Activated naive CD4-positive, alpha-beta T cell treated with anti-CD3 and anti-CD28 coated beads, Interleukin-2, amount 50 U/mL, for 24 hours (primary cell): ENCODE measurements around the gene SLC9A7.

Experiments
- H3K27ac Mint-ChIP-seq: one replicate; pipeline ENCODE4 v1.8.0; 2021; ENCODE audit warnings: mild to moderate bottlenecking, mixed read lengths
- H3K27me3 Mint-ChIP-seq: one replicate; pipeline ENCODE4 v1.8.0; 2021; ENCODE audit warnings: mixed read lengths
- H3K36me3 Mint-ChIP-seq: one replicate; pipeline ENCODE4 v1.8.0; 2021; ENCODE audit warnings: mixed read lengths
- H3K4me1 Mint-ChIP-seq: one replicate; pipeline ENCODE4 v1.8.0; 2021; ENCODE audit warnings: mixed read lengths
- H3K4me3 Mint-ChIP-seq: one replicate; pipeline ENCODE4 v1.8.0; 2021; ENCODE audit warnings: mild to moderate bottlenecking, mixed read lengths
- H3K9me3 Mint-ChIP-seq: one replicate; pipeline ENCODE4 v1.8.0; 2021; ENCODE audit warnings: mixed read lengths

The SLC9A7 gene

DNA sequence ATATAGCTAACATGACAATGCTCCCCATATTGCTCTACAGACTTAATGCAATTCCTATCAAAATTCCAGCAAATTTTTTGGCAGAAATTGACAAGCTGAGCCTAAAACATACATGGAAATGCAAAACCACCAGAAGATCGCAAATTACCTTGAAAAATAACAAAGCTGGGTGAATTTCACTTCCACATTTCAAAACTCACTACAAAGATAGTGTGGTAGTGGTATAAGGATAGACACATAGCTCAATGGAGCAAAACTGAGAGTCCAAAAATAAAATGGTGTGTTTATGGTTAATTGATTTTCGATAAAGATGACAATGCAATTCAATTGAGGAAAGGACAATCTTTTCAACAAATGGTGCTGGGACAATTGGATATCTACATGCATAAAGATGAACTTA, 65.8 kb downstream of the SLC9A7 start:
- H3K4me3 Mint-ChIP-seq = no peak overlapping the region
- H3K36me3 Mint-ChIP-seq = no peaks in the 10 kb centered on the region

DNA sequence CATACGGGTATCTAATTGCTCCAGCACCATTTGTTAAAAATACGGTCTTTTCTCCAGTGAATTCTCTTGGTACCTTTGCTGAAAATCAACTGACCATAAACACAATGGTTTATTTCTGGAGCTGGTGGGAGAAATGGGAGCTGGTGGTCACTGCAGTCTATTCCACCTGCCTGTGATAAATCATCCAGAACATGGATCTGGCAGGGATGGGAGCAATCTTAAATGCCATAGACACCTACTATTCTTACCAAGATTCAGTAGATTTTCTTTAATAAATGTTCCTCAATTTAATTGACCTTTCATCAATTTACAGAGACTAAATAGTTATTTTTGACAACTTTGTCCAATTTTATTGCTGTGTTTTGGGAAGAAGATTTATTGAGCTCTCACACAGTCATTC, 68.1 kb downstream of the SLC9A7 start:
- H3K4me1 Mint-ChIP-seq = peaks cover 3% of the 10 kb centered on the region

More for the DNA sequence above, 65.8 kb downstream of the SLC9A7 start:
- H3K27ac Mint-ChIP-seq = no peak overlapping the region
- H3K4me1 Mint-ChIP-seq = no peaks in the 10 kb centered on the region
- no peaks in the 10 kb centered on the region for H3K9me3 Mint-ChIP-seq
- no peaks in the 10 kb centered on the region for H3K27me3 Mint-ChIP-seq

DNA sequence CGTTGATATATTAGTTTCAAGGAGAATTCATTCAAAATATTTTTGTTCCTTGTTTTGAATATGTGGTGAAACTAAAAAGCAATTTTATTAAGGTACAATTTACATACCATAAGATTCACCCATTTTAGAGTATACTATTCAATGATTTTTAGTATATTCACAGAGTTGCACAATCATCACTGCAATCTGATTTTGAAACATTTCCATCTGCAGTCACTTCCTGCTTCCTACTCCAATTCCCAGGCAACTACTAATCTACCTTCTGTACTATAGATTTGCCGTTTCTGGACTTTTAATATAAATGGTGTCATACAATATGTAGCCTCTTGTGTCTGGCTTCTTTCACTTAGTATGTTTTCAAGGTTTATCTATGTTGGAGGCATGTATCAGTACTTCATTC, 71.3 kb downstream of the SLC9A7 start:
- H3K4me3 Mint-ChIP-seq = no peak overlapping the region
- no peak overlapping the region for H3K27ac Mint-ChIP-seq
- no peaks in the 10 kb centered on the region for H3K36me3 Mint-ChIP-seq
- peaks cover 4% of the 10 kb centered on the region for H3K4me1 Mint-ChIP-seq
- no peaks in the 10 kb centered on the region for H3K9me3 Mint-ChIP-seq
- H3K27me3 Mint-ChIP-seq = no peaks in the 10 kb centered on the region

More for the DNA sequence above, 68.1 kb downstream of the SLC9A7 start:
- H3K9me3 Mint-ChIP-seq = no peaks in the 10 kb centered on the region
- no peaks in the 10 kb centered on the region for H3K27me3 Mint-ChIP-seq
- H3K36me3 Mint-ChIP-seq = no peaks in the 10 kb centered on the region
- H3K27ac Mint-ChIP-seq = no peak overlapping the region
- no peak overlapping the region for H3K4me3 Mint-ChIP-seq

DNA sequence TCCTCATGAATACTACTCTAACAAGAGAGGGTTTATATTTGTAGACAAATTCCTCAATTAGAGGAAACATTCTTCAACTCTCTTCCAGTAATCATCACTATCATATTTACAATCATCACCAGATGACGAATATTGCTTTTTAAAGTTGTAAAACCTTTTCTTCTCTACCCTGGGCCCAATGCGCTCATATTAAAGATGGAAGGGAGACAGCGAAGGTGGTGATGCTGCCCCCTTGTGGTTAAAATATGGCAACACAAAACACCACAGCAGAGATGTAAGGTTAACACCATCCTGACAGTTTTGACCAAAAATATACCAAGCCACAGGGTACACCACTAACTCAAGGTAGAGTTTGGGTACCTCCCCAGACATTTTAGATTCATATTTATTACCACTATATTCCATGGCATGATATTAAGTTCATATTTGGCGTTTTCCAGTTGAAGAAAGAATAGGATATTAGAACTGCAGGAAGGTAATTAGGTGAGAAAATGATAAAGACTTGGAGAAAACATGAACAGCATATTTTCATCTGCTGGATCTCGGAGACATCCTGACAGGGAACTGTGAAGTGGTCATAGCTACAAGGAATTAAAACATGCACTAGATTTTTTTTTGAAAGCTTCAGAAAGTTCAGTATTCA, 72.8 kb downstream of the SLC9A7 start:
- H3K4me3 Mint-ChIP-seq = no peak overlapping the region
- peaks cover 4% of the 10 kb centered on the region for H3K4me1 Mint-ChIP-seq
- no peak overlapping the region for H3K27ac Mint-ChIP-seq
- H3K36me3 Mint-ChIP-seq = peaks cover 2% of the 10 kb centered on the region
- H3K27me3 Mint-ChIP-seq = no peaks in the 10 kb centered on the region
- H3K9me3 Mint-ChIP-seq = no peaks in the 10 kb centered on the region

DNA sequence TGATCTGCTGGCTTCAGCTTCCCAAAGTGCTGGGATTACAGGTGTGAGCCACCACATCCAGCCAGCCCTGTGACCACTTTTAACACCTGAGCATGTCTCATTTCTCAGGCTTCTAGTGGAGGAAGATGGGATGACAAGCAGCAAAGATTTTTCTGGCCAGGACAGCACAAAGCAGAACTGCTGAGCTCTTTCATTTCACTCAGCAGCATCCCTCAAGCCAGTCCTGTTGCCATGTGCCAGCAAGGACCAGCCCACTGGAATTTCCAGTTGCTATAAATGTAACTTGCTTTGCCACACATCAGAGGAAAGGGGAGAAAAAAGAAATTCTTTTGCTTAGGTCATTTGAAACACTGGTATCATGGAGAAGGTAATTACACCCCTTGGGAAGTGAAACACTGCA, 75.9 kb downstream of the SLC9A7 start:
- peaks cover 3% of the 10 kb centered on the region for H3K36me3 Mint-ChIP-seq
- no peaks in the 10 kb centered on the region for H3K27me3 Mint-ChIP-seq
- H3K4me3 Mint-ChIP-seq = no peak overlapping the region
- H3K9me3 Mint-ChIP-seq = no peaks in the 10 kb centered on the region
- H3K27ac Mint-ChIP-seq = no peak overlapping the region
- H3K4me1 Mint-ChIP-seq = peaks cover 4% of the 10 kb centered on the region

DNA sequence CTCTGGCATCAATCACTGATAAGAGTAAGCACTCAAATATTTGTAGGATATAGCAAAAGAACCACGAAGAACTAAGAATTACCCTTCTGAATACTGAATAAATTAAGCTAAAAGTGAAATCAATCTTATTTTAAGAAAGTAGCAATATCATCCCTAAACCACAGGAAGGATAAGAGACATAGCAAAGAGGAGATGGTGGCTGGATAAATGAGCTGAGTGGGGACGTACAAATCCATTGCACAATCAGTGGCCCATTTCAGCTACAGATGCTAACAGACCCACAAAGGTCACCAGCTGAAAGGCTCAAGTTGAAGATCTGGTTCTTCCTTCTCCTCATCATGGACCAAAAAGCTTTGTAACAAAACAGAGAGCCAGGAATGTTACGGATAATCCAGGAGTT, 77.1 kb downstream of the SLC9A7 start:
- Mint-ChIP-seq H3K27me3 (no peaks in the 10 kb centered on the region), H3K4me1 (peaks cover 4% of the 10 kb centered on the region), H3K4me3 (no peak overlapping the region), H3K27ac (no peak overlapping the region), H3K9me3 (no peaks in the 10 kb centered on the region), H3K36me3 (peaks cover 3% of the 10 kb centered on the region)

DNA sequence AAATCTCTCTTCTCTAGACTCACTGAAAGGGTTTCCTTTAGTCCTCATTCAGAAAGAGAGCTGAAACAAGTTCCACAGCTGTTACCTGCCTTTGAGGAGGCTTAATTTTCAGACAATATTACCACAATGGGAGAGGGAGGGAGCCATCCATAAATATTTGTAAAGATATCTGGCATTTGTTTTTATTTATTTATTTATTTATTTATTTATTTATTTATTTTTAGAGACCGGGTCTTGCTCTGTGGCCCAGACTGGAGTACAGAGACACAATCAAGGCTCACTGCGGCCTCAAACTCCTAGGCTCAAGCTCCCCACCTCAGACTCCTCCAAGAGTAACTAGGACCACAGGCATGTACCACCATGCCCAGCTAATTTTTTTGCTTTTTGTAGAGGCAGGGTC, 80.7 kb downstream of the SLC9A7 start:
- no peak overlapping the region for H3K27ac Mint-ChIP-seq
- H3K36me3 Mint-ChIP-seq = peaks cover 3% of the 10 kb centered on the region
- H3K4me3 Mint-ChIP-seq = no peak overlapping the region
- H3K4me1 Mint-ChIP-seq = no peaks in the 10 kb centered on the region
- no peaks in the 10 kb centered on the region for H3K27me3 Mint-ChIP-seq
- H3K9me3 Mint-ChIP-seq = no peaks in the 10 kb centered on the region

DNA sequence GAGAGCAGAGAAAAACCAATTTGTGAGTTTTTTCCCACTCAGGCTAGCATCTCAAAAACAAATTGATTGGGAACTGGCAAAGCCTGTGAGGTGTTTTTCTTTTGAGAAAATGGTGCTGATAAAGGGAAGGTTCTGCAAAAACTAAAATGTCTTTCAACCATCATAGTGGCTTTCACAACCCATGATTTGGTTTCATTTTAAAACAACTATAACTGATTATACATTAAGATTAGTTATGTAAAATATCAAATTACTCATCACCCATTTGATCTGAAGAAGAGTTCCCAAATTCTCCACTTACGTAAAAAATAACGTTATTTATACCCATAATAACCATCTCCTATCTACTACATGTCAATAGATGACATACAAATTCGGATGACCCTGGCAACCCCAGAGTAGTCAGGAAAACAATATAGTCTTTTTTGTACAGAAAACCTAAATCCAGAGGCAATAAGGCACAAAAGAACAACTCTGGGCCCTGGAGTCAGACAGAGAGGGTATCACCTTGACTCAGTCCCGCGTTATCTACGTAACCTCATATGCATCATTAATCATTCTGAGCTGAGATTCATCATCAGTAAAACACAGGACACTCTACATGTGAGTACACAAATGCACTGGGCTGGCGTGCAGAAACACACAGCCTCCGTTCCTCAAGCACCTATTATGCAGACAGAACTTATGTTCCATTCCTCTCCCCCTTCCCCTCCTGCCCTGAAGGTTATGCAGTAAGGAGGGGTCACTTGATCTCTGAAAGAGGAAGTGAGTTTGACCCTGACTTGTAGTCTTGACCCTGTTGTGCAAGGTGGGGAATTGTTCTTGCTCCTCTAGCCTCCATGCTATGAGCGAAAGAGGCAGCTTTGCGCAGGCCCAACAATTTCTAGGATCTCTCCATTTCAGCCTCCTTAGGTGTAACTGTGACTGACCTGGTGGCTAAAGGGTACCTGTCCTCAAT, 82.2 kb downstream of the SLC9A7 start:
- no peak overlapping the region for H3K4me3 Mint-ChIP-seq
- no peaks in the 10 kb centered on the region for H3K27me3 Mint-ChIP-seq
- no peaks in the 10 kb centered on the region for H3K9me3 Mint-ChIP-seq
- peaks cover 2% of the 10 kb centered on the region for H3K36me3 Mint-ChIP-seq
- no peaks in the 10 kb centered on the region for H3K4me1 Mint-ChIP-seq
- no peak overlapping the region for H3K27ac Mint-ChIP-seq

DNA sequence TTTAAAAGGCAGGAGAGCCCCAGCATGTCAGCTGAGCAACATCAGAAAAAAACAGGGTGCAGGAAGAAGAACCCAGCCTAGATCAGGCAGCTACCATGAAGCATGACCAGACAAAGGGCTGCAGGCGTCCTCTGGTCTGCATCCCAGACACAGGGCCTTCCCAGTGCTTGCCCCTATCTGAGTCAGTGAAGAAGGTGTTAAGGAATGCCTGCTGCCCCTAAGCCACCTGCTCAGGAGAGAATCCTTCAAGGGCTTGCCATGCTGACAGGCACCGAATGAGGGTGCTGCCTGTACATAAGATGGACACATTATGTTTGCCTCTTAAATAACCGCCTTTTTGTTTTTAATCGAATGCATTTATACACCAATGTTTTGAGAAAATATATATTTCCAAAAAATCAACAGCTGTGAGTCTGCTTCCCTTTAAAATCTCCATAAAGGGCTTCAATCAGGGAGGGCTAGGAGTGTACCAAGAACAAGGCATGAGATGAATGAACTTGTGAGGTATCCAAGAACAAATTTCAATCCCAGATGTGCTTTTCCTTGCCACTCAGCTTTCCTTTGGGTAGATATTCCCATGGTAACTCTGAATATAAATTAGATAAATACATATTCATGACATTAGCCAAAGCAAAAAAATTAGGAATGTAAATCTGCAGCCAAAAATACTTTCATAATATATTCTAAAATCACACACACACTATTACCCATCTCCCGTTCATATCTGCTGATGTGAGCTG, 85.1 kb downstream of the SLC9A7 start:
- H3K4me1 Mint-ChIP-seq = no peaks in the 10 kb centered on the region
- no peak overlapping the region for H3K27ac Mint-ChIP-seq
- no peaks in the 10 kb centered on the region for H3K9me3 Mint-ChIP-seq
- H3K36me3 Mint-ChIP-seq = no peaks in the 10 kb centered on the region
- no peaks in the 10 kb centered on the region for H3K27me3 Mint-ChIP-seq
- H3K4me3 Mint-ChIP-seq = no peak overlapping the region

DNA sequence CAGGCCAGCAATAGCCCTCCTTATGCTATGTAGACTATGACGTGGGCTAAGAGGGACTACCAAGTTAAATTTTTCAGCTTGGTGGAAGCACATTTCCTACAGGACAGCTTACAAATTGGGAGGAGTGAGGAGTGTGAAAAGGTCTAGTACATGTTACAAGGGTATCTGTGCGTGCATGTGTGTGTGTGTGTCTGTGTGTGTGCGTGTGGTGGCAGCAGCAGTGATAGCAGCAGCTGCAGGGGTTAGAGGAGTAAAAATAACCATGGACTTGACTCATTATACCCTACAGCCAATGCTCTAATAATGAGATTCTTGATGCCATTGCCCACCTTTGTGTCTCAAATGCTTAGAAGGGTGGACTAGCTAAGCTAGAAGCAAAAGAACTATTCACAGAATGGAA, 88.6 kb downstream of the SLC9A7 start:
- Mint-ChIP-seq H3K9me3 (no peaks in the 10 kb centered on the region), H3K27me3 (no peaks in the 10 kb centered on the region), H3K4me1 (peaks cover 5% of the 10 kb centered on the region), H3K36me3 (no peaks in the 10 kb centered on the region), H3K4me3 (no peak overlapping the region), H3K27ac (no peak overlapping the region)

DNA sequence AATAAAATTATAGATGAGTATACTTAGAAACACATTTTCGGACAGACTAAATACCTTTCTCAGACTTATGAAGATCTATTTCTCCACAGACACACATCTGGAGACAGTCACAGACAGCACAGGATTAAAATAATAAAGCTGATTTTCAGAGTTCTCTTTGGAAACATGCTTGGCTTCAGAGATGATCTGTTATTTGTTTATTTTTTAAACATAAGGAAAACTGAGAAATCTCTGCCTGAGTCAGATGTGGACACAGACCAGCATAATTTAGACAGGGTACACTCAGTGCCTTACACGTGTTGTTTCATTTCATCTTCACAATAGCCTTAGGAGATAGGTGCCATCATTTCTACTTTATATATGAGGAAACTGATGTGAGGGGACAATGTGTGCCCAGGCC, 92.1 kb downstream of the SLC9A7 start:
- Mint-ChIP-seq H3K27ac (no peak overlapping the region), H3K4me3 (no peak overlapping the region), H3K27me3 (no peaks in the 10 kb centered on the region), H3K4me1 (peaks cover 10% of the 10 kb centered on the region), H3K36me3 (no peaks in the 10 kb centered on the region), H3K9me3 (no peaks in the 10 kb centered on the region)

DNA sequence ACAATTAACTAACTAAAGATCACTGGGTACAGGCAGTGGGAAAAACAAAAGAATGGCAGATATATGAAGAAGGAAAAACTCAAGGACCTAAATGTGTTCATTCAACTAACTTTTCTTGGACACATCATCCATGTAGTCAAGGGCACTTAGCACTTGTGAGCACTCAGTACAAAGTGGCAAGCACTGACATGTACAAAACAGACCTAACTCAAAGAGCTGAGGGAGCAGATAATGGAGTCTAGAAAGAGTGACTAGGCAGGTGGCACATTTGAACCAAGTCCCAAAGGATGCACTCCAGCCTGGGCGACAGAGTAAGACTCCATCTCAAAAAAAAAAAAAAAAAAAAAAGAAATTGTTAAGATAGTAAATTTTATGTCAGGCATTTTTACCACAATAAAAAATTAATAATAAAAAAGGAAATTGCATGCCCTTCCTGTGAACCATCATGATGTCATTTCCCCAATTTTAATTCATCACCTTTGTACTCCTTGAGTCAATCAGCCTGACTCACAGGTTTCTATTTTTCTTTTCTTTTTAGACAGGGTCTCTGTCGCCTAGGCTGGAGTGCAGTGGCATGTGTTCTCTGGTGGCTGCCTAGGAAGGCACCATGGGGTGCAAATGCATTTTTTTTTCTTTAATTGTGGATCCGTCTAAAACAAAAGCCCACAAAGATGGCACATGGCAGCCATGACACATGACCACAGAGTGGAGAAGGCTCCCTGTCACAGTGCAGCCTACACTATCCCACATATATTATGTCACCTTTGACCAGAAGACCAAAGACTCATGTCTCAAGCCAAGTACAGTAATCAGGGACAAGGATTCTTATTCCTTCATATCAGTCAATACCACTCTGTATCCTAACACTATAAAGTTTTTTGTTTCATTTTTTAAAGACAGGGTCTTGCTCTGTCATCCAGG, 93.4 kb downstream of the SLC9A7 start:
- Mint-ChIP-seq H3K4me1 (peaks cover 10% of the 10 kb centered on the region), H3K9me3 (no peaks in the 10 kb centered on the region), H3K4me3 (no peak overlapping the region), H3K27me3 (no peaks in the 10 kb centered on the region), H3K27ac (peak overlapping the region; percentile 74), H3K36me3 (no peaks in the 10 kb centered on the region)

DNA sequence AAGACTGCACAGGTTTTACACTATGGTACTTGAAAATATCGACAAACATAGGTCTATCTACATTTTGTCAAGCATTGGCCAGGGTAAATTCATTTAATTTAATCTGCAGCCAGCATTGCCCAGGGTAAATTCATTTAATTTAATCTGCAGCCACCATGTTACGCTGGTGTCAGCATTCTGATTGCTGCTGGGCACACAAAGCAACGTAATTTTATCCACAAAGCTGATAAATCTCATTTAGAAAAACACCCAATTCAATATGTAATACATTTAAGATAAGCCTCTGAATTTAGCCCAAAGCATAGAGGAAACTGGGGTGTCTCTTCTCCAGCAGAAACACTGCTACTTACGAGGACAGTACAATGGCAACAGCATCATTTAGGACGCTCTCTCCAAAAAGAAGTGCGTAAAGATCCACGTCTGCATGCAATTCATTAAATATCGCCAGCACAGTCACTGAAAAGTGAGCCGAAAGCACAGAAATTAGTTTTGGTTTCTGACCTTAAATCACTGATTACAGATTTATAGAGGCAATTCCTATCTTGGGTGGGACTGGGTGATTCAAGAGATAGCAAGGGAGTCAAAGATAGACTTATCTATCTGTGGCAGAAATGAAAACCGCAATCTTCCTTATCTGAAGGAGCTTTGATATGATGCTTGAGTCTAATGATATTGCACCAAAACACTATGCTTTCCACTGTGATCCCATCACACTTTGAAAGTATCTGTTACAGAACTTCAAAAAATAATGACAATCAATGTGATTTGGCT, 96.5 kb downstream of the SLC9A7 start:
- Mint-ChIP-seq H3K27me3 (no peaks in the 10 kb centered on the region), H3K4me1 (peaks cover 10% of the 10 kb centered on the region), H3K9me3 (no peaks in the 10 kb centered on the region), H3K27ac (no peak overlapping the region), H3K36me3 (no peaks in the 10 kb centered on the region), H3K4me3 (no peak overlapping the region)

DNA sequence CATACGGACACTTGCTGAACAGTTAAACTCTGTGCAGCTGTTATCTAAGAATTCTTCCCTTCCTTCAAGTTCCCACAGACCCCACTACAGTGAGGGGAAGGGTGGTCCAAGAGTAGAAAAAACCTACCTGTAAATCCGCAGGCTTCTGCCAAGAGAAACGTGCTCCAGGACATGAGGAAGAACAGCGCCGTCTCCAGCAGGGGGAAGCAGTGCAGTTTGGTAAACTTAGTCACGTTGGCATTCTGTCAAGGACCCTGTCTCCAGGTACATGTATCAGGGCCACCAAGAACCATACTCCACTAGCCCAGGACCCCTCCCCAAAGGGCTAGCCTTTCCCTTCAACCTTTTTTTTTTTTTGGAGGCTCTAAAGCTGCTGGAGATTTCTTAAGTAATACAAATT, 105.4 kb downstream of the SLC9A7 start:
- no peaks in the 10 kb centered on the region for H3K4me1 Mint-ChIP-seq
- no peak overlapping the region for H3K4me3 Mint-ChIP-seq
- H3K27ac Mint-ChIP-seq = no peak overlapping the region
- no peaks in the 10 kb centered on the region for H3K36me3 Mint-ChIP-seq
- no peaks in the 10 kb centered on the region for H3K27me3 Mint-ChIP-seq
- no peaks in the 10 kb centered on the region for H3K9me3 Mint-ChIP-seq
